ENCODE results near the gene MTM1. TPM values are rescaled to one million over a fixed set of nuclear protein-coding genes. Genes with fewer than 3 reads are reported as not detected.
A peak's percentile ranks its signal among the peaks of the same experiment; 100 is the strongest.

The MTM1 gene
- total RNA-seq, 1 donor from 2014 or later: 9.8 TPM

GRCh38 chrX:150558424-150558823 is 10.0 kb upstream of the MTM1 start:
- H3K27me3 Mint-ChIP-seq: no peaks in the 10 kb centered on the region
- DNase-seq (ENCODE audit: extremely low spot score, unreplicated experiment): no peak
- no peak overlapping the region for H3K27ac Mint-ChIP-seq

GRCh38 chrX:150564838-150565237 is 3.6 kb upstream of the MTM1 start:
- TF ChIP-seq, protein P1, sequence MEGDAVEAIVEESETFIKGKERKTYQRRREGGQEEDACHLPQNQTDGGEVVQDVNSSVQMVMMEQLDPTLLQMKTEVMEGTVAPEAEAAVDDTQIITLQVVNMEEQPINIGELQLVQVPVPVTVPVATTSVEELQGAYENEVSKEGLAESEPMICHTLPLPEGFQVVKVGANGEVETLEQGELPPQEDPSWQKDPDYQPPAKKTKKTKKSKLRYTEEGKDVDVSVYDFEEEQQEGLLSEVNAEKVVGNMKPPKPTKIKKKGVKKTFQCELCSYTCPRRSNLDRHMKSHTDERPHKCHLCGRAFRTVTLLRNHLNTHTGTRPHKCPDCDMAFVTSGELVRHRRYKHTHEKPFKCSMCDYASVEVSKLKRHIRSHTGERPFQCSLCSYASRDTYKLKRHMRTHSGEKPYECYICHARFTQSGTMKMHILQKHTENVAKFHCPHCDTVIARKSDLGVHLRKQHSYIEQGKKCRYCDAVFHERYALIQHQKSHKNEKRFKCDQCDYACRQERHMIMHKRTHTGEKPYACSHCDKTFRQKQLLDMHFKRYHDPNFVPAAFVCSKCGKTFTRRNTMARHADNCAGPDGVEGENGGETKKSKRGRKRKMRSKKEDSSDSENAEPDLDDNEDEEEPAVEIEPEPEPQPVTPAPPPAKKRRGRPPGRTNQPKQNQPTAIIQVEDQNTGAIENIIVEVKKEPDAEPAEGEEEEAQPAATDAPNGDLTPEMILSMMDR (conservative IDR thresholded peaks at IDR 0.05): no peak

More at GRCh38 chrX:150558424-150558823, 10.0 kb upstream of the MTM1 start:
- H3K36me3 Mint-ChIP-seq: no peaks in the 10 kb centered on the region
- no peaks in the 10 kb centered on the region for H3K4me1 Mint-ChIP-seq (ENCODE audit: unreplicated experiment)
- TF ChIP-seq, protein P1 (conservative IDR thresholded peaks at IDR 0.05): no peak
- peaks cover 14% of the 10 kb centered on the region for H3K9me3 Mint-ChIP-seq
- no peak overlapping the region for H3K4me3 Mint-ChIP-seq

GRCh38 chrX:150565551-150565950 is 2.9 kb upstream of the MTM1 start:
- DNase-seq (ENCODE audit: extremely low spot score, unreplicated experiment): no peak
- TF ChIP-seq, protein P1 (conservative IDR thresholded peaks at IDR 0.05): no peak
- no peak overlapping the region for H3K4me3 Mint-ChIP-seq
- H3K4me1 Mint-ChIP-seq (ENCODE audit: unreplicated experiment): peaks cover 10% of the 10 kb centered on the region
- no peak overlapping the region for H3K27ac Mint-ChIP-seq
- H3K27me3 Mint-ChIP-seq: no peaks in the 10 kb centered on the region
- no peaks in the 10 kb centered on the region for H3K9me3 Mint-ChIP-seq
- no peaks in the 10 kb centered on the region for H3K36me3 Mint-ChIP-seq

More at GRCh38 chrX:150564838-150565237, 3.6 kb upstream of the MTM1 start:
- no peak for DNase-seq (ENCODE audit: extremely low spot score, unreplicated experiment)
- Mint-ChIP-seq H3K4me1 (ENCODE audit: unreplicated experiment) (peaks cover 10% of the 10 kb centered on the region), H3K27me3 (no peaks in the 10 kb centered on the region), H3K9me3 (no peaks in the 10 kb centered on the region), H3K36me3 (no peaks in the 10 kb centered on the region), H3K4me3 (no peak overlapping the region), H3K27ac (no peak overlapping the region)

GRCh38 chrX:150566734-150567182 is 1.7 kb upstream of the MTM1 start:
- H3K27me3 Mint-ChIP-seq: no peaks in the 10 kb centered on the region
- peaks cover 11% of the 10 kb centered on the region for H3K4me1 Mint-ChIP-seq (ENCODE audit: unreplicated experiment)
- H3K36me3 Mint-ChIP-seq: no peaks in the 10 kb centered on the region
- H3K27ac Mint-ChIP-seq: no peak overlapping the region
- no peaks in the 10 kb centered on the region for H3K9me3 Mint-ChIP-seq
- TF ChIP-seq, protein P1 (conservative IDR thresholded peaks at IDR 0.05): no peak
- H3K4me3 Mint-ChIP-seq: peak overlapping the region; percentile 31
- DNase-seq (ENCODE audit: extremely low spot score, unreplicated experiment): no peak

DNA sequence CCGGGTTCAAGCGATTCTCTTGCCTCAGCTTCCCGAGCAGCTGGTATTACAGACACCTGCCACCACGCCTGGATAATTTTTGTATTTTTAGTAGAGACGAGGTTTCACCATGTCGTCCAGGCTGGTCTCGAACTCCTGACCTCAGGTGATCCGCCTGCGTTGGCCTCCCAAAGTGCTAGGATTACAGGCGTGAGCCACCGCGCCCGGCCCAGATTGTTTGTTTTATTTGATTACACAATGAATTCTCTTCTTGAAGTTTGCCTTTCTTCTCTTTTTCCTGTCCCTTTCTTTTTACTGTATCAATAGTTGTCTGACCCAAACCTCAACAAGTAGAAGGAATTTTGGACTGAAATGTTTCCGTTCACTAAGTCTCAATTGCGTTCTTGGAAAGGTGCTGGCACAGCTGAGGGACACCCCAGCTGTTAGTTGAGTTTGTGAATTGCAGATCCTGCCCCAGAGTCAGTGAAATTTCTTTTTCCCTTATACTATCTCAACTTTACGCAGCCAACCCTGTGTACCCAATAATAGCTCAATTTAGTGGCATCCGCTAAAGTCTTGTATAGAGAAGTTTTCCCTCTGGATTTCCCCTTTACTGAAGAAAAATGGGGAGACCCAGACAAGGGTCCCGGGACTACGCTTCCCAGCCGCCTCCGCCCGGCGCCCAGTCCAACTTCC is 639 bp upstream of the MTM1 start:
- no peaks in the 10 kb centered on the region for H3K9me3 Mint-ChIP-seq
- peaks cover 16% of the 10 kb centered on the region for H3K4me1 Mint-ChIP-seq (ENCODE audit: unreplicated experiment)
- H3K36me3 Mint-ChIP-seq: no peaks in the 10 kb centered on the region
- peak overlapping the region; percentile 64 for H3K27ac Mint-ChIP-seq
- H3K4me3 Mint-ChIP-seq: peak overlapping the region; percentile 84
- no peaks in the 10 kb centered on the region for H3K27me3 Mint-ChIP-seq
- no peak for DNase-seq (ENCODE audit: extremely low spot score, unreplicated experiment)
- TF ChIP-seq, protein P1 (conservative IDR thresholded peaks at IDR 0.05): no peak
